ENCODE data around the gene NCOA5.

NCOA5 gene

GRCh38 chr20:46034039-46034438, 55.7 kb downstream of the NCOA5 start:
- no peak for DNase-seq

DNA sequence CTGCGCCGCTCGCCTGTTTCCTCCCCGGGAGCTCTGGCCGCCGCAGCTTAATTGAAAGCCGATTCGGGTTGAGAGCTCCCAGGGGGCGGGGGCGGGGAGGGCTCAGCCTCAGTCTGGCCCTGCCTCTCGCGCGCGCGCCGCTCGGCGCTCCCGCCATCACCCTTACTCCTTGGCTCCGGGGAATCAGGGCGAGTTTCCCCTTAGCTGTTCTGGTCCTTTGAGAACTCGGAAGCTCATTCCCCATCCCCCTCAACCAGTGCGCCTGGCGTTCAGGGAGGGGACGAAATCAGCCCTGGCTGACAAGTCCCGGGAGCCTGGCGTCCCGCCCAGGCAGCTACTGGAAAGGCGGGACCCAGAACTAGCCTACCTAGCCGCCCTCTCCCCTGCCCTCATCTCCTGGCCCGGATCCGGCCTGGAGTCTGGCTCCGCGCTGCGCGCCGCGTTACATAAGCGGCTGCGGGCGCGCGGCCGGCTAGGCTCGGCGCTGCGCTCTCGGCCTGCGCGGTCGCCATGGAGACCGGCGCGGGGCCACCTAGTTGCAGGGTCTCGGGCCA, 58.0 kb downstream of the NCOA5 start:
- no peak for DNase-seq

- no peak for DNase-seq
These were observed 58.7 kb downstream of the NCOA5 start for GRCh38 chr20:46031014-46031569.

DNA sequence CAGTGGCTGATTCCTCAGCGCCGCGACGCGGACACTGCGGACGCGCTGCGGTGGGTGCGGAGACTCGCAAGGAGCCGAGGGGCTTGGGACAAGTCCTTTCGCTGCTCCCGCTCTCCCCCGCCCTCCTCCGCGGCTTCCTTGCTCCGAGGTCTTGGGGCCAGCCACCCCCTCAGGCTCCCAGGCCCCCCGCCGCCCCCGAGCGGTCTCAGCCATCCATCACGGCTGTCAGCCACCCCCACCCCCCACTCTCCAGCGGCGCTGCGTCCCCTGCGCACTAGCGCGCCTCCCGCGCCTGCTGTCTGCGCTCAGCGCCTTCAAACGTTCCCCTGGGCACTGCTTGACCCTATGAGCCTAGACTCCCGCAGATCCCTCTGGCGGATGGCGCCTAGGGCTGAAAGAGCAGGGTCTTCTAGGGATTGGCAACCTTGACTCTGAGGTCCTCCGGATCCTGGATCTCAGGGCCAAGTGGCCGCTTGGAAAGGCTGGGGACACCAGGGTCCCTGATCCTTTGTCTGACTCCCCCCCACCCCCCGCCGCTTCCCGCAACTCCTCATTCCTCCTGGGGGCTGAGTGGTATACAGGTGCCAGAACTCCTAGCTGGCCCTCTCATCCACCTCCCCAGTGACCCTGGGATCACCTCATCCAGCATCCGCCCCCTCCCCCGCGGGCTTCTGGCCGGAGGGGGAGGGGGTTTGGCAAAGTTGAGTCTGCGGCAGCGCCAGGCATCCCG, 59.3 kb downstream of the NCOA5 start:
- no peak for DNase-seq

DNA sequence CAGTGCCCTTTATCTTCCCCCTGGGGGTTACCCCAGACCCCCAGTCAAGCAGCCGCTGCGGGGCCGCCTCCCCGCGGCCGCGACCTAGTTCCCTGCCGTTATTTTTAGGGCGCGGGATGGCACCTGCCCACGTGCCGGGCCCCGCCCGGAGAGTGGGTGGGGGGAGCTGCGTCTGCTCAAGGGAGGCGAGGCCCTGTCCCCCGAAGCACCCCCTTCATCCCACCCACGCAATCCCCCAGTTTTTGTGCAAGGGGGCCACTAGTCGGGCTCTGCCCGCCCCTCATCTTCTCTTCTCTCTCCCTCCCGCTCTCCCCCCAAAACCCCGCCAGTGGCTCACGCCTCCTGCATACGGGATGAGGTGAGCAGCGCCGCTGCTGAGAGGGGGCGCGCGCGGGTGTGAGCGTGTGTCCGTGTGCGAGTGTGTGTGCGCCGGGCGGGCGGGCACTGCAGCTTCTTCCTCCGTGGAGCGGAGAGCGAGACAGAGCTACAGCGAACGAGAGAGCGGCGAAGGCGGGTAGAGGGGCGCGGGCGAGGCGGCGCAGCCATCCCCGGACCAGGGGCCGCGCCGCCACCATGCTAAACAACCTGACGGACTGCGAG, 60.9 kb downstream of the NCOA5 start, which contains the start of gene SLC12A5:
TSS of gene SLC12A5 (plus strand) at position 444 of the 600 bp plus-strand sequence. CDS start at position 574, 130 bp downstream.
- no peak for DNase-seq

DNA sequence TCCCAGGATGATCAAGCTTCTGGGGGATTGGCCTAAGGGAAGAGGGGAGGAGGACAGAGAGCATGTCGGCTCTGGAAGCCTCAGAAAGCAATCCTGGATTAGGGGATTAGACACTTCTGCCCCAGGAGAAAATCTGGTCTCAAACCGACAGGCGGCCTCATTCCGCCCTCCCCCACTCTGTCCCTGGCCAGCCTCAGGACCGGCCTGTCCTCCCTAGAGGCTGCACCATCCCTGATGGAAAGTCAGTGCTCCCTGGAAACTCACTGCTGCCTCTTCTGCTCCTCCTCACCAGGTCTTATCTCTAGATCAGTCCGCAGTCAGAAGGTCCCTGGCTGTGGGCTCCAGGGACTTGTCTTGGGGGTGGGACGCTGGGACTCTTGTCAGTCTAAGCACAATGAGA, 61.7 kb downstream of the NCOA5 start:
- no peak for DNase-seq

- peak; percentile 55 for DNase-seq
These were observed 62.4 kb downstream of the NCOA5 start for GRCh38 chr20:46027245-46027853.

DNA sequence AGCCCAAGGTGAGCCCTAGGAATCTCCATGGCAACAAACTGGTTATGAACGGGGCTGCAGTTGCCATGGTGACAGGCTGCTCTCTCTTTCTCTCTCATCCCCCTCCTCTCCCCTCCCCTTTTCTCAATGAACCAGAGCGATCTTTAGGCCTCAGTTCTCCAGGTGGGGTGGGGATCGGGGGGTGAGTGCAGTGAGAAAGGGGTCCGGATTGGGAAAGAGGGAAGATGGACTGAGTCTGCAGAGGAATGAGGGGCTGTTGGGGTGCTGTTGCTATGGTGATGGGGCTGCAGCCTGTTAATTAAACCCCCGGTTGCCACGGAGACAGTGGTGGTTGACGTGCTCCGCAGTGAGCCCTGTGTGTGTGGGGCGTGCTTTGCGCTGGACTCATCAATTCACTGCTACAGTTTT, 64.4 kb downstream of the NCOA5 start:
- DNase-seq: no peak

DNA sequence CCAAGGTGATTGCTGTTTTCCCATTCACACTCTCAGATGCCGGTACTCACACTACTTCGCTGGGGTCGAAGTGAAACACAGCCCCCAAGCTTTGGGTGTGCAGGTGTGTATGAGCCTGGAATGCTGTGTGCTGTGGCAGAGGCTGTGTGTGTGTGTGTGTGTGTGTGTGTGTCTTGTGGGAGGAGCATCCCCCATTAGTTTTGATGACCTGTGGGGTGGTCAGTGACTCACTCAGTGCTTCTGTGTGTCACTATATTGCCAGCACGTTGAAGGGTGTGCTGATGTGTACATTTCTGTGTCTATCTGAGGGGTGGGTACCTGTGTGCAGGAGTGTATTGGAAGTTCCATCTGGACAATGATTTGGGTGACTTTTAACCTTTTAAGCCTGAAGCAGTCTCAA, 65.8 kb downstream of the NCOA5 start:
- DNase-seq: no peak

GRCh38 chr20:46023148-46023484, 66.6 kb downstream of the NCOA5 start:
- no peak for DNase-seq

DNA sequence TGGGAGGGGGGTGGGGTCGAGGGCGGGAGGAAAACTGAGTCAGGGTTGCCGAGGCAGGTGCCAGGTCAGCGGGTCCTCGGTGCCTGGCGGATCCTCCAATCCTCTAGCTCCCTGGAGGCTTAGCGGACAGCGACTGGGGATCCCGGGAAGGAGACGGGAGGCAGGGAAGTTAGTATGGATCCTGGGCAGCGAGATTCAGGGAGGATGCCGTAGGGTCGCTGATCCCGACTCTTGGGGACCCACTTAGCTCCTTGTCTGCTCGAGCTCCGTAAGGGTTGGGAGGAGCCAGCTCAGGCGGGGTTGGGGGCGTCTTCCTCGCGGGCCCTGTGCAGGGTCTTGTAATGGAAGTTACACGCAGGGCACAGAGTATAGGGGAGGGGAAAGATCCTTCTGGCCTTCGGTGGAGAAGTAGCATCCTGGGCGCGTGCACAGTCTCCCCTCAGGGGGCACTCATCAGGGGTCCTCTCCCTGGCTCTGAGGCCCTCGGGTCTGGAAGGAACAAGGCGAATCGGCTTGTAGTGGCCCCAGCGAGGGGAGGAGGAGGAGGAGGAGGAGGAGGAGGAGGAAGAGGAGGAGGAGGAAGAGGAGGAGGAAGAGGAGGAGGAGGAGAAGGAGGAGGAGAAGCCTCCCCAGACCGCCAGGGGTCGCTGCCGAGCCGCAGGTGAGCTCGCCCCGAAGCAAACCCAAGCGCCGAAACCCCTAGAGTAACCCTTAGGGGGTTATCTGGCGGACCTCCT, 67.2 kb downstream of the NCOA5 start:
- DNase-seq: peak; percentile 46

DNA sequence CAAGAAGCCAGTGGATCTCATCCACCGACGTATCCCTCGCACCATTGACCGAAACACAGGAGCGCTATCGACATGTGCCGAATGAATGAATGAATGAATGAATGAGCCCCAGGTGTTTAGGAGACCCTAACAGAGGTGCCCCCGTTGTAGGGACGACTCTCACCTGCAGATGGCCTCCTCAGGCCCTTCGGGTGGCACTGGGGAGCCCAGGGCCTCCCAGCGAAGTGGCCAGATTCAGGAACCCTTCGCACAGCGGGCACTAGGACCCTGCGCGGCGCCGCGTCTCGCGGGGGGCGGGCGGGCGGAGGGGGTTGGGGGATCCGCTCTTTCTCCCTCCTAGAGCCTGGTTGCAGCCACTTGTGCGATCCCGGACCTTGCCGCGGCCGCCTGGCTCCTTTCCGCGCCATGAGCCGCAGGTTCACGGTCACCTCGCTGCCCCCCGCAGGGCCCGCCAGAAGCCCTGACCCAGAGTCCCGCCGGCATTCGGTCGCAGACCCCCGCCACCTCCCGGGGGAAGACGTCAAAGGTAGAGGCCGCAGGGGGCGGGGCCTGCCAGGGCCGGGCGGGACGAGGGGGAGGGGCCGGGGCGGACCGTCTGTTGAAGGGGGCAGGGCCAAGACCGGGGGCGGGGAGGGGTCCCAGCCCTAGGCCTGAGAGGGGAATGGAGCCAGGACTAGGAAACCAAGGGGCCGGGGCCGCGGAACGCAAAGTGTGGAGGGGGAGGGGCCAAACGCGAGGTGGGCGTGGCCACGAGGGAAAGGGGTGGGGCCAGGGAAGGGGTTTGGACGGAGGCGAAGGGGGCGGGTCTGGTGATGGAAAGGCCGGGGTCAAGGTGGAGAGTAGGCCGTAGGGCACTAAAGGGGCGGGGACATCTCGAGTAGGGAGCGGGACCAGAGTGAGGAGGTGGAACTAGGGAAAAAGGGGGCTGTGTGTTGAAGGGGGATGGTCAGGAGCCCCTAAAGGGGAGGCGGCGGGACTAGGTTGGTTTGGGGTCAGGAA, 68.1 kb downstream of the NCOA5 start:
- no peak for DNase-seq

DNA sequence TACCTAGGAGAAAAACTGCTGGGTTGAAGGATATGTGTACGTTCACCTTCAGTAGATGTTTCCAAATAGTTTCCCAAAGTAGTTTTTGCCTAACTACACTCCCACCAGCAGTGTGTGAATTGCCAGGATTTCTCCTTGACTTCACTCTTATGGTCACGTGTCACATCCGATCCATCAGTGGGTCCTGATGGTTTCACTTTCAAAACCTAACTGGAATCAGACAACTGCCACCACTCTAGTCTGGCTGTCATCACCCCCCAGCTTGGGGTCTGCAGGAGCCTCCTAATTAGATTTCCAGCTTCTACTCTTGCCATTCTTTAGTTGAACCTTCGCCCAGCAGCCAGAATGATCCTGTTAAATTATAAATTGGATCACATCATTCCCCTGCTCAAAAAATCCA, 69.2 kb downstream of the NCOA5 start:
- DNase-seq: peak; percentile 53

DNA sequence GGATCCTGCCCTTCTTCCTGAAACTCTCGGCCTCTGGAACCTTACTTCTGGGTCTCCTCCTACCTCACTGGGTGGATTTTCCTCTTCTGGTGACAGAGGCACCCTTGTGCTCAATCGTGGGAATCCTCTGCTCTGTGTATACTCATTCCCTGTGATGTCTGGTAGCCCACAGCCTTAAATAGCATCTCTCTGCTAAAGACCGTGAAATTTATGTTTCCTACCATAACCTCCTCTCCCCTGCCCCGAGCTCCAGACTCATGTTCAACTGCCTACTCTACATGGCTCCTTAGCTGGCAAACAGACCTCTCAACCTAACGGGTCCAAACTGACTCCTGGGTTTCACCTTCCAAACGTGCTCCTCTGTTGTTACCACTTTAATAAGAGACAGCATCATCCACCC, 71.2 kb downstream of the NCOA5 start:
- DNase-seq: no peak

GRCh38 chr20:46018112-46018511, 71.7 kb downstream of the NCOA5 start:
- no peak for DNase-seq

DNA sequence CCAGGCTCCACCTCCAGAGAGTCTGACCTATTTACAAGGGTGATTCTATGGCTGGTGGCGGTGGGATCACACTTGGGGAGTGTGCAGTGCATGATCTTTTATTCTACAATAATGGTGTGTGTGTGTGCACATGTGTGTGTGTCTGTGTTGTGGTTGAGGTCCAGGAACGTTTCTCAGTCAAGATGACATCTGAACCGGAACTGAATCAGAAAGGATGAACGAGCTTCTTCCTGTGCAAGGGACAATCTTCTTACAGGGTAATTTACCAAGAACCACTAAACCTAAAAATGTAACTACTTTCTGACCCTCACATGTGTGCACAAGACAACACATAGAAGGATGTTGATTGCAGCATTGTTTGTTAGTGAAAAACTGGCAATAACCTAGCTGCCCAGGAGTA, 72.5 kb downstream of the NCOA5 start:
- DNase-seq: no peak

- DNase-seq: no peak
These were observed 75.0 kb downstream of the NCOA5 start for GRCh38 chr20:46014517-46015396.

DNA sequence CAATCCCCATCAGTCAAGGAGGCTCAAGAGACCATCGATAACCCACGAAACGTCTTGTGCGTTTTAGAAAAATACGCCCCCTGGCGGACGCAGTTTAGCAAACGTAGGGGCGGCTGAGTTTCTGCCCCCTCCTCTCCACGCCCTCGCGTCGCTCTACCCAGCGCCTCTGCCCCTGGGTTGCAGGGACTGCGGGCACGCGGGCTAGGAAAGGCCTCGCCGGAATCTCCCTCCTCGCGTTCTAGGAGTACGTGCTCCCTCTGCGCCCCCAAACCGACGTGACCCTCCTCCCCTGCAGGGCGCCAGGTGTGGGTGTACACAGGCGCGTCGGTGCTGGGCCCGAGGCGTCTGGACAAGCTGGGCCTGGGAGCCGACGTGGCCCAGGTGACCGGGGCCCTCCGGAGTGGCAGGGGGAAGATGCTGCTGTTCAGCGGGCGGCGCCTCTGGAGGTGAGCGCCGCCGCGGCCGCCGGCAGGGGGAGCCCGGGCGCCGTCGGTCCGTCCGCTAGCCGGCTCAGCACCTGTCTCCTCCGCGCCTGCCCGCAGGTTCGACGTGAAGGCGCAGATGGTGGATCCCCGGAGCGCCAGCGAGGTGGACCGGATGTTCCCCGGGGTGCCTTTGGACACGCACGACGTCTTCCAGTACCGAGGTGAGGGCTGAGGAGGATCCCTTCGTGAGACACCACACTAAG, 75.8 kb downstream of the NCOA5 start:
- peak; percentile 58 for DNase-seq

GRCh38 chr20:46013322-46013828, 76.4 kb downstream of the NCOA5 start:
- DNase-seq: no peak

DNA sequence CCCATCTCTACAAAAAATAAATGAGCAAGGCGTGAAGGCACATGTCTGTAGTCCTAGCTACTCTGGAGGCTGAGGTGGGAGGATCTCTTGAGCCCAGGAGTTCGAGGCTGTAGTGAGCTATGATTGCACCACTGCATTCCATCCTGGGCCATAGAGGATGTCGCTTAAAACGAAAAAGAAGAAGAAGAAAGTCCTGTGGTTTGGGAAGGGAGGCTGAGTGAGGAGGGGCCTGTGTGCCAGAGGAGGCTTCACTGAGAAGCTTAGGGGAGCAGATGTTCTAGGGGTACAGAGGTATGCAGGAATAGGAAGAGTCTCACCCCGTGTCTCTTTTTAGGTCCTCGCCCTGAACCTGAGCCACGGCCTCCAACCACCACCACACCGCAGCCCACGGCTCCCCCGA, 76.8 kb downstream of the NCOA5 start:
- DNase-seq: no peak
